Activated B cell treated with CpG ODN at 0.5 μM for 24 hours (primary cell): ENCODE data around the gene PTCD2. TPM values are rescaled to one million over a fixed set of nuclear protein-coding genes. Genes with fewer than 3 reads are reported as not detected.

Source experiments
- ATAC-seq: fragments of 200-7000 bp; cut with Tn5 transposase; one replicate; pipeline ENCODE4 v1.10.0; 2021; ENCODE audit warnings: low read depth, mild to moderate bottlenecking, moderate library complexity
- CTCF ChIA-PET: fragments of 350-600 bp; sonication (Branson Sonifier 250); formaldehyde crosslinking; loops from one replicate; lab custom pipeline; 2021; ENCODE audit warnings: antibody characterized with exemption; lab: Charles Lee
- POLR2A ChIA-PET: fragments of 350-600 bp; sonication (Branson Sonifier 250); formaldehyde crosslinking; loops from one replicate; lab custom pipeline; 2021; ENCODE audit warnings: antibody characterized with exemption; lab: Charles Lee
- DNase-seq: peaks from one replicate; pipeline ENCODE4 v3.0.0; 2022
- H3K27ac Mint-ChIP-seq: one replicate; pipeline ENCODE4 v1.8.0; 2020; ENCODE audit warnings: mixed read lengths
- H3K27me3 Mint-ChIP-seq: one replicate; pipeline ENCODE4 v1.8.0; 2021; ENCODE audit warnings: mixed read lengths
- H3K36me3 Mint-ChIP-seq: one replicate; pipeline ENCODE4 v1.8.0; 2021; ENCODE audit warnings: low read depth, mixed read lengths
- H3K4me1 Mint-ChIP-seq: one replicate; pipeline ENCODE4 v1.8.0; 2021; ENCODE audit warnings: mixed read lengths
- H3K4me3 Mint-ChIP-seq: one replicate; pipeline ENCODE4 v1.8.0; 2020; ENCODE audit warnings: mild to moderate bottlenecking, mixed read lengths
- H3K9me3 Mint-ChIP-seq: one replicate; pipeline ENCODE4 v1.8.0; 2020; ENCODE audit warnings: mixed read lengths
- intact Hi-C: fragments of 100-400 bp; cut with micrococcal nuclease; formaldehyde crosslinking; loops from one replicate; pipeline ENCODE4 v1.15.1; 2024
- total RNA-seq: library from RNA; stranded (reverse); gene quantifications from 2 replicates; pipeline ENCODE4 v1.2.3, GENCODE V29; 2022
- TF ChIP-seq, protein P1 (sequence below): fragments of 200-600 bp; IDR thresholded peaks from one replicate; pipeline ENCODE4 v1.8.0; 2022; ENCODE audit warnings: antibody characterized with exemption, mild to moderate bottlenecking

Gene PTCD2
- total RNA-seq, 1 donor from 2014 or later: 8.9 TPM

DNA sequence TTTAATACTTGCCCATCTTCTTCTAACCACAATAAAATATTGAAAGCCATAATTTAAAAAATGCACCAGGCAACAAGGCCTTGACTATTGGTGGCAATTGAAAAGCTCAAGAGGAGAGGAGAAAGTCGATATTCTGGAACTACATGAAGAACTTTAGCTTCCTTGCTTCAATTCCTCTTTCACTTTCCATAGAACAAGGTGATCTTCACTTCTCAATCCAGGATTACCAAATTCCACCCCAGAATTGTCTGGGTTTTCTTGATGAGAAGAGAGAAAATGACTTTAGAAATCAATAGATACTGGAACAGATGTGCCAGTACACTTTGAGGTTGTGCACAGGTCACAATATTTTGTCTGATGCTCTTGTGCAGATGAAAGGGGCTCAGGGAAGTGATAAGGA is 52.2 kb downstream of the PTCD2 start:
- Mint-ChIP-seq H3K4me3 (no peak overlapping the region), H3K4me1 (peaks cover 8% of the 10 kb centered on the region), H3K36me3 (no peaks in the 10 kb centered on the region), H3K27ac (no peak overlapping the region), H3K27me3 (peaks cover 2% of the 10 kb centered on the region), H3K9me3 (no peaks in the 10 kb centered on the region)
- ATAC-seq: no peak
- intact Hi-C loops: no loop called here
- TF ChIP-seq, protein P1, sequence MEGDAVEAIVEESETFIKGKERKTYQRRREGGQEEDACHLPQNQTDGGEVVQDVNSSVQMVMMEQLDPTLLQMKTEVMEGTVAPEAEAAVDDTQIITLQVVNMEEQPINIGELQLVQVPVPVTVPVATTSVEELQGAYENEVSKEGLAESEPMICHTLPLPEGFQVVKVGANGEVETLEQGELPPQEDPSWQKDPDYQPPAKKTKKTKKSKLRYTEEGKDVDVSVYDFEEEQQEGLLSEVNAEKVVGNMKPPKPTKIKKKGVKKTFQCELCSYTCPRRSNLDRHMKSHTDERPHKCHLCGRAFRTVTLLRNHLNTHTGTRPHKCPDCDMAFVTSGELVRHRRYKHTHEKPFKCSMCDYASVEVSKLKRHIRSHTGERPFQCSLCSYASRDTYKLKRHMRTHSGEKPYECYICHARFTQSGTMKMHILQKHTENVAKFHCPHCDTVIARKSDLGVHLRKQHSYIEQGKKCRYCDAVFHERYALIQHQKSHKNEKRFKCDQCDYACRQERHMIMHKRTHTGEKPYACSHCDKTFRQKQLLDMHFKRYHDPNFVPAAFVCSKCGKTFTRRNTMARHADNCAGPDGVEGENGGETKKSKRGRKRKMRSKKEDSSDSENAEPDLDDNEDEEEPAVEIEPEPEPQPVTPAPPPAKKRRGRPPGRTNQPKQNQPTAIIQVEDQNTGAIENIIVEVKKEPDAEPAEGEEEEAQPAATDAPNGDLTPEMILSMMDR: no peak
- POLR2A ChIA-PET: no interaction called here
- CTCF ChIA-PET: no interaction called here
- no peak for DNase-seq

DNA sequence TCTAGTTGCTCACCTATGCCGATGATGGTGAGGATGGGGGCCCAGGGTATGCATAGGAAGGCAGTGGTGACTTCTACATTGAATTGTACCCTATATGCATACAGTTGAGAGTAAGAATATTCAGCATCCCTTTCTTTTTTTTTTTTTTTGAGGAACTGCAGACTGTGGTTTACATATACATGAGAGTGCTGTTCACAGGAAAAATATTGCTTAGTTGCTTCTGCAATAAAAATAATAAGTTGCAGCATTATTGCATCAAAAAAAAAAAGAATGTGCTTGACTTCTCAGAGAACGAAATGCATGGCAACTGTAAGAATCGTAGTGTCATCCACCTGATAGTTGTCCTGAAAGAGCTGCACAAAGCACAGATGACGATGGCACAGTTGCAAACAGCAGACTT is 52.8 kb downstream of the PTCD2 start:
- ATAC-seq: no peak
- Mint-ChIP-seq H3K27ac (no peak overlapping the region), H3K27me3 (peaks cover 2% of the 10 kb centered on the region), H3K4me1 (peaks cover 8% of the 10 kb centered on the region), H3K36me3 (no peaks in the 10 kb centered on the region), H3K9me3 (no peaks in the 10 kb centered on the region), H3K4me3 (no peak overlapping the region)
- DNase-seq: no peak
- intact Hi-C loops: no loop called here
- CTCF ChIA-PET: interaction anchor here (1.2 to 1.3 kb wide), 2 partner anchors 12 to 151 kb away, joined by 3 read pairs; no protein-coding TSS in a partner anchor
- TF ChIP-seq, protein P1: no peak
- POLR2A ChIA-PET: no interaction called here

DNA sequence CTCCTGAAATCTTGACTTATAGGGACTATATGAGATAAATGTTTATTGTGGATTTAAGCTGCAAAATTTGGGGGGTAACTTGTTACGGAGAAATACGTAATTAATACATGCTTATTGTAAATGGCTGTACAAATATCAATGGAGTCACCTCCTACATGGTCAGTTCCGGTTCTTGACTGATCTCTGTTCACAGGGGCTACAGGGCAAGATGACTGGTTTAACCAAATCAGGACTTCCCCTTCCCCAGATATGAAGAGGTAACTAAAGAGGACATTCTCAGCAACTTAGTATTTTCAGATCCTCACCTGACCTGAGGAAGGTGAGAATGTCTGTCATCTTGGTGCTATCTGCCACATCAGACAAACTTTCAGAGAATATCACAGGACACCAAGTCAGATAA is 54.7 kb downstream of the PTCD2 start:
- CTCF ChIA-PET: no interaction called here
- no peak overlapping the region for H3K27ac Mint-ChIP-seq
- DNase-seq (no peak), ATAC-seq (no peak)
- H3K4me1 Mint-ChIP-seq: peaks cover under 1% of the 10 kb centered on the region
- POLR2A ChIA-PET: no interaction called here
- intact Hi-C loops: no loop called here
- no peak overlapping the region for H3K4me3 Mint-ChIP-seq
- H3K27me3 Mint-ChIP-seq: peaks cover 2% of the 10 kb centered on the region
- no peaks in the 10 kb centered on the region for H3K36me3 Mint-ChIP-seq
- H3K9me3 Mint-ChIP-seq: no peaks in the 10 kb centered on the region
- TF ChIP-seq, protein P1: no peak

DNA sequence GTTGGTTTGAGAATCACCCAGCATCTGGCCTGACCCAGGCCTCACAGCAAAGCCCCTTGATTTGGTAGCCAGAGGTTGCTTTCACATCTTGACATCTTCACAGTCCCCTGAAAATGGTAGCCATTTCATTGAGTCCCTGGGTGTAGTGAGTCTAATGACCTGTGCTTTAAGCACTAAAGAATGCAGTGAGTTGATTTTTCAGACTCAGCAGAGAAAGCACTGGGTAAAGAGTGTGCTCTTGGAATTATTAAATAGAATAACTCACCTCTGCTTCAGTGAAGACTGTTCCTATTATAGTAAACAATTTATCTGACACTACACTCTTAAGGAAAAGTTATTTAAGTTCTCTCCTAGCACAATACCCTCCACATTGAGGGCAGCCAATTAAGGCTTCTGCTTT is 56.2 kb downstream of the PTCD2 start:
- Mint-ChIP-seq H3K4me1 (peaks cover 4% of the 10 kb centered on the region), H3K4me3 (no peak overlapping the region), H3K27ac (no peak overlapping the region), H3K27me3 (peaks cover 2% of the 10 kb centered on the region), H3K9me3 (no peaks in the 10 kb centered on the region), H3K36me3 (no peaks in the 10 kb centered on the region)
- TF ChIP-seq, protein P1: no peak
- DNase-seq: no peak
- ATAC-seq: no peak
- intact Hi-C loops: no loop called here
- ChIA-PET POLR2A (no interaction called here), CTCF (no interaction called here)

DNA sequence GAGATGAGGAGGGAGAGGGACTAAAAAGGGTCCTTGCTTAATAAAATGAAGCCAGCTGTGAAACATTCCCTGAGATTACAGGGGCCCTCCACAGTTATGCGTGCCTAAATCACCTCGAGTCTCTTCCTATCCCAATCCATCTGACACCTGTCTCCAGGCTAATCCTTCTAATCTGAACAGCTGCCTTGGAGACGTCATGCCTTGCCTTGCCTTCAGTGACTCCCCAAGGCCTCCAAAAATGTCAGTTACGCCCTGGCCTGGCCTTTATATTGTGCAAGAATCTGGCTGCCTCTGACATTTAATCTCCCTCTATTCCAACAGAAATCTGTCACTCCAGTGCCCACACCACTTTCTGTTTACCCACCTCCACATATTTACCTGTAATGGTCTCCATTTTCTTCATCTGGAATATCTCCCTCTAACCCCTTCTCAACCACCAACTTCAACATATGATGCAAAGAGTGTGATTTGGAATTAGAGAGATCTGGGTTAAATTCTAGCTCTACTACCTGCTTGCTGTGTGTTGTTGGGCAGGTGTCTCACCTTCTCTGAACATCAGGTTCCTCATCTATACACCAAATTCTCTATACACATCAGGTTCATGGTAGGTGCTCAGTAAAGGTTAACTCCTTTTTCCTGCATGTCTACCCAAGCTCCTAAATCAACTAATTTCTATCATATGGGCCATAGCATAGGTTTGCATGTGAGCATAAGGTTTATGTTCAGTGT is 57.9 kb downstream of the PTCD2 start:
- ATAC-seq: no peak
- ChIA-PET POLR2A (no interaction called here), CTCF (no interaction called here)
- Mint-ChIP-seq H3K27ac (no peak overlapping the region), H3K27me3 (peaks cover 2% of the 10 kb centered on the region), H3K9me3 (no peaks in the 10 kb centered on the region), H3K4me1 (peaks cover 4% of the 10 kb centered on the region), H3K4me3 (no peak overlapping the region), H3K36me3 (no peaks in the 10 kb centered on the region)
- TF ChIP-seq, protein P1: no peak
- intact Hi-C loops: no loop called here
- DNase-seq: no peak
